Ascending aorta (tissue), 2 donors: Measurements from ENCODE around the gene UQCR10. TPM values are rescaled to one million over a fixed set of nuclear protein-coding genes. Genes with fewer than 3 reads are reported as not detected.

ENCODE experiments used
- DNase-seq, 2 donors: peaks; one replicate each; pipeline ENCODE4 v3.0.0-alpha.2; 2019; ENCODE audit warnings: low spot score in 2 of 2
- H3K27ac ChIP-seq, 2 donors: fragments of 200-600 bp; sonication (generic); one replicate each; pipeline ENCODE4 v1.5.1; 2016 to 2017; ENCODE audit warnings: mild to moderate bottlenecking in 1 of 2
- H3K27me3 ChIP-seq: fragments of 200-600 bp; sonication (generic); one replicate; pipeline ENCODE4 v1.5.1; 2017
- H3K36me3 ChIP-seq, 2 donors: fragments of 200-600 bp; sonication (generic); one replicate each; pipeline ENCODE4 v1.5.1; 2016
- H3K4me1 ChIP-seq, 2 donors: fragments of 200-600 bp; sonication (generic); one replicate each; pipeline ENCODE4 v1.5.1; 2016 to 2017; ENCODE audit warnings: mild to moderate bottlenecking in 1 of 2
- H3K4me3 ChIP-seq, 2 donors: fragments of 200-600 bp; sonication (generic); one replicate each; pipeline ENCODE4 v1.5.1; 2016 to 2017; ENCODE audit warnings: mild to moderate bottlenecking in 1 of 2
- H3K9me3 ChIP-seq, 2 donors: fragments of 200-600 bp; sonication (generic); one replicate each; pipeline ENCODE4 v1.5.1; 2016
- intact Hi-C: fragments of 100-400 bp; cut with DNase I; formaldehyde crosslinking; loops from one replicate; pipeline ENCODE4 v1.15.1; 2023
- total RNA-seq: library from RNA; depleted of rRNA; stranded (reverse); fragments of >200 nt; gene quantifications from one replicate; pipeline ENCODE4 v1.1.0, GENCODE V29; 2016
- TF ChIP-seq, protein P1 (sequence below), 3 experiments: fragments of 200-600 bp in 2 of 3; fragments of 450-650 bp in 1 of 3; sonication (generic) in 2 of 3; IDR thresholded peaks; one replicate each; pipeline ENCODE4 v1.5.1; 2016 to 2019; ENCODE audit warnings: antibody characterized with exemption in 3 of 3, mild to moderate bottlenecking in 1 of 3, moderate library complexity in 1 of 3

The UQCR10 gene
- total RNA-seq, 1 donor from 2014 or later: 66.8 TPM

DNA sequence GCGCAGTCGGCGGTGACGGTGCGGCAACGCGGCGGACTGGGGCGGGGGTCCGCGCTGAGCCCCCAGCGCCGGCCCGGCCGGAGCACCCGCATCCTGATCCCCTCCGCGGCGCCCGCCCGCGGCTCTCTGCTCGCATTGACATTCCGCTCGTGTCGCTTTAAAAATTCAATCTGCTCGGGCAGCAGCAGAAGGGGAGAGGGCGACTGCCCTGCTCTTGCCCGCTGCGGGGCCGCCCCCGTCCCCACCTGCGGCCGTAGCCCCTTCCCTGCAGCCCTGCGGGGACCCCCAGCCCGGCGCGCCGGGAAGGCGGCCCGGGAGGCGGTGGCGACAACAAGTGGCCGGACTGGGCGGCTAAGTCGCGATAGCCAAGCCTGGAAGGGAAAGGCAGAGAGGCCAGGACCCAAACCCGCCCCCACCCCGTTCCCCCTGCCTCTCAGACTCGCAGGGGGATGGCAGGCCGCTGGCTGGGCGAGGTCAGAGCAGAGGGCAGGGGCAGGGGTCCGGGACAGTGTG lies 46.3 kb upstream of the UQCR10 start:
- no peak for DNase-seq
- Histone ChIP-seq H3K4me3 (peak overlapping the region; percentile 42 to 43), H3K27ac (no peak overlapping the region), H3K4me1 (peaks cover 0 to 5% of the 10 kb centered on the region in 2 donors), H3K27me3 (peaks cover 14% of the 10 kb centered on the region), H3K9me3 (no peaks in the 10 kb centered on the region), H3K36me3 (no peaks in the 10 kb centered on the region)
- intact Hi-C loops: no loop called here
- TF ChIP-seq, protein P1, sequence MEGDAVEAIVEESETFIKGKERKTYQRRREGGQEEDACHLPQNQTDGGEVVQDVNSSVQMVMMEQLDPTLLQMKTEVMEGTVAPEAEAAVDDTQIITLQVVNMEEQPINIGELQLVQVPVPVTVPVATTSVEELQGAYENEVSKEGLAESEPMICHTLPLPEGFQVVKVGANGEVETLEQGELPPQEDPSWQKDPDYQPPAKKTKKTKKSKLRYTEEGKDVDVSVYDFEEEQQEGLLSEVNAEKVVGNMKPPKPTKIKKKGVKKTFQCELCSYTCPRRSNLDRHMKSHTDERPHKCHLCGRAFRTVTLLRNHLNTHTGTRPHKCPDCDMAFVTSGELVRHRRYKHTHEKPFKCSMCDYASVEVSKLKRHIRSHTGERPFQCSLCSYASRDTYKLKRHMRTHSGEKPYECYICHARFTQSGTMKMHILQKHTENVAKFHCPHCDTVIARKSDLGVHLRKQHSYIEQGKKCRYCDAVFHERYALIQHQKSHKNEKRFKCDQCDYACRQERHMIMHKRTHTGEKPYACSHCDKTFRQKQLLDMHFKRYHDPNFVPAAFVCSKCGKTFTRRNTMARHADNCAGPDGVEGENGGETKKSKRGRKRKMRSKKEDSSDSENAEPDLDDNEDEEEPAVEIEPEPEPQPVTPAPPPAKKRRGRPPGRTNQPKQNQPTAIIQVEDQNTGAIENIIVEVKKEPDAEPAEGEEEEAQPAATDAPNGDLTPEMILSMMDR (IDR thresholded peaks at IDR 0.05): no peak

GRCh38 chr22:29722151-29722550 lies 45.0 kb upstream of the UQCR10 start:
- intact Hi-C loops: no loop called here
- Histone ChIP-seq H3K27me3 (peaks cover 14% of the 10 kb centered on the region), H3K9me3 (no peaks in the 10 kb centered on the region), H3K27ac (no peak overlapping the region), H3K36me3 (no peaks in the 10 kb centered on the region), H3K4me3 (no peak overlapping the region), H3K4me1 (peaks cover 0 to 5% of the 10 kb centered on the region in 2 donors)
- TF ChIP-seq, protein P1 (IDR thresholded peaks at IDR 0.05): no peak
- no peak for DNase-seq

- Histone ChIP-seq H3K27me3 (peaks cover 14% of the 10 kb centered on the region), H3K27ac (no peak overlapping the region), H3K9me3 (no peaks in the 10 kb centered on the region), H3K4me3 (no peak overlapping the region), H3K4me1 (peaks cover 0 to 5% of the 10 kb centered on the region in 2 donors), H3K36me3 (no peaks in the 10 kb centered on the region)
- intact Hi-C loops: no loop called here
- TF ChIP-seq, protein P1 (IDR thresholded peaks at IDR 0.05): no peak
- DNase-seq: no peak
Measured at GRCh38 chr22:29722587-29722986, 44.6 kb upstream of the UQCR10 start.

DNA sequence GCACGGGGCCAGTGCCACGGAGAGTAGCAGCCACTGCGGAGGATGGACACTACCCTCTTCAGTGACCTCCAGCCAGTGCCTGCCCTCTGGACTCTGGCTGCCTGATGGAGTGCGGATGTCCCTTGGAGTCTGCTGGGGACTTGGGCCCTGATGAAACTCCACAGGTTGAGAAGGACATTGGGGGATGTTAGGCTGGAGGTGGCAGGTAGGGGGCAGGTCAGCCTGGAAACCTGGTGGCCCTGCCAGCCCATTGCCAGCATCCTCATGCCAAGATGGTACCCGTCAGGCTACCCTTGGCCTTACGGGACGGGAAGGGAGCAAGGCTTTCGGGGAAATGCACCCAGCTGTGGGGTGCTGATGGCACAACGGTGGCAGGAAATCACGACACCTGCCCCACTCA lies 43.4 kb upstream of the UQCR10 start:
- intact Hi-C loops: no loop called here
- Histone ChIP-seq H3K27ac (no peak overlapping the region), H3K36me3 (no peaks in the 10 kb centered on the region), H3K4me1 (peaks cover 0 to 5% of the 10 kb centered on the region in 2 donors), H3K4me3 (no peak overlapping the region), H3K9me3 (no peaks in the 10 kb centered on the region), H3K27me3 (peaks cover 14% of the 10 kb centered on the region)
- TF ChIP-seq, protein P1 (IDR thresholded peaks at IDR 0.05): no peak
- DNase-seq: no peak

- Histone ChIP-seq H3K36me3 (peaks cover 0 to 6% of the 10 kb centered on the region in 2 donors), H3K4me1 (peaks cover 0 to 5% of the 10 kb centered on the region in 2 donors), H3K27ac (no peak overlapping the region), H3K9me3 (no peaks in the 10 kb centered on the region), H3K4me3 (no peak overlapping the region), H3K27me3 (peaks cover 14% of the 10 kb centered on the region)
- intact Hi-C loops: no loop called here
- TF ChIP-seq, protein P1 (IDR thresholded peaks at IDR 0.05): no peak
- DNase-seq: no peak
Measured at GRCh38 chr22:29724843-29725242, 42.3 kb upstream of the UQCR10 start.

DNA sequence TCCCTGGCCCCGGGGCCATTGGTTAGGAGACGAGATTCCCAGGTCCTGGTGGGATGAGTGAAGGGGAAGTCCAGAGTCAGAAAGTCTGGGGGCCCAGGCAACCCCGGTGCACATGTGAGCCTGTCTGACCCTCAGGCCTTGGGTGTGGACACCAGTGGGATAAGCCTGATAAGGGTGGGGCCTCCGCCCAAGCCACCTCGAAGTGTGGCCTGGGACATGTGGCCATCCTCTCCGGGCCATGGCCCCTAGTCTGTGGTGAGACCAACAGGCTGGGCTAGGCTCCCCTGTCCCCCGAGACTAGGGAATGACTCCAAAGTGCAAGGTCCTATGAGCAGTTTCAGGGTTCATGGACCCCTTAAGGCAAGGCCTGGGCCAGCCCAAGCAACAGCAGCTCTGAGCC lies 41.1 kb upstream of the UQCR10 start:
- Histone ChIP-seq H3K27me3 (peaks cover 5% of the 10 kb centered on the region), H3K36me3 (peaks cover 6 to 19% of the 10 kb centered on the region in 2 donors), H3K27ac (no peak overlapping the region), H3K9me3 (no peaks in the 10 kb centered on the region), H3K4me1 (no peaks in the 10 kb centered on the region), H3K4me3 (no peak overlapping the region)
- TF ChIP-seq, protein P1 (IDR thresholded peaks at IDR 0.05): no peak
- DNase-seq: no peak
- intact Hi-C loops: no loop called here
